ELF-1 (cell line): Measurements from ENCODE around the gene GLRA3.

Source experiments
- DNase-seq: peaks from one replicate; pipeline ENCODE4 v3.0.0-alpha.2; 2016; ENCODE audit warnings: low read depth, low spot score

The GLRA3 gene

GRCh38 chr4:174810834-174811233 is 18.2 kb downstream of the GLRA3 start:
- DNase-seq, result no peak

GRCh38 chr4:174808836-174809235 is 20.2 kb downstream of the GLRA3 start:
- no peak for DNase-seq

GRCh38 chr4:174808119-174808518 is 20.9 kb downstream of the GLRA3 start:
- no peak for DNase-seq

- no peak for DNase-seq
Observed at GRCh38 chr4:174805746-174806145, 23.3 kb downstream of the GLRA3 start.

GRCh38 chr4:174794543-174795094 is 34.4 kb downstream of the GLRA3 start:
- no peak for DNase-seq

- DNase-seq, result no peak
Observed at GRCh38 chr4:174789657-174790056, 39.4 kb downstream of the GLRA3 start.

GRCh38 chr4:174778274-174778986 is 50.6 kb downstream of the GLRA3 start:
- DNase-seq, result peak; percentile 45

GRCh38 chr4:174775366-174775765 is 53.7 kb downstream of the GLRA3 start:
- DNase-seq, result no peak

- no peak for DNase-seq
Observed at GRCh38 chr4:174764105-174764729, 64.8 kb downstream of the GLRA3 start.

- DNase-seq, result no peak
Observed at GRCh38 chr4:174763454-174764104, 65.5 kb downstream of the GLRA3 start.

- no peak for DNase-seq
Observed at GRCh38 chr4:174761451-174761850, 67.6 kb downstream of the GLRA3 start.

GRCh38 chr4:174757736-174758135 is 71.3 kb downstream of the GLRA3 start:
- peak; percentile 16 for DNase-seq

- DNase-seq, result no peak
Observed at GRCh38 chr4:174753021-174753420, 76.0 kb downstream of the GLRA3 start.

- no peak for DNase-seq
Observed at GRCh38 chr4:174752026-174752425, 77.0 kb downstream of the GLRA3 start.

GRCh38 chr4:174749091-174749490 is 80.0 kb downstream of the GLRA3 start:
- no peak for DNase-seq

- no peak for DNase-seq
Observed at GRCh38 chr4:174746710-174747109, 82.3 kb downstream of the GLRA3 start.

- DNase-seq, result no peak
Observed at GRCh38 chr4:174742561-174742960, 86.5 kb downstream of the GLRA3 start.

- DNase-seq, result no peak
Observed at GRCh38 chr4:174739576-174739975, 89.5 kb downstream of the GLRA3 start.

- no peak for DNase-seq
Observed at GRCh38 chr4:174734181-174734580, 94.9 kb downstream of the GLRA3 start.

- DNase-seq, result no peak
Observed at GRCh38 chr4:174717828-174718227, 111.2 kb downstream of the GLRA3 start.

GRCh38 chr4:174716986-174717770 is 111.9 kb downstream of the GLRA3 start:
- DNase-seq, result no peak
